ENCODE data around the gene ZNF14. TPM values are rescaled to one million over a fixed set of nuclear protein-coding genes. Genes with fewer than 3 reads are reported as not detected.

Gene ZNF14
- total and polyA plus RNA-seq, 9 of the 15 experiments (the other 6 are each of a cell fraction or from before 2014, with no cell fraction given), result 1.9 to 7.0 (median 4.0) TPM

DNA sequence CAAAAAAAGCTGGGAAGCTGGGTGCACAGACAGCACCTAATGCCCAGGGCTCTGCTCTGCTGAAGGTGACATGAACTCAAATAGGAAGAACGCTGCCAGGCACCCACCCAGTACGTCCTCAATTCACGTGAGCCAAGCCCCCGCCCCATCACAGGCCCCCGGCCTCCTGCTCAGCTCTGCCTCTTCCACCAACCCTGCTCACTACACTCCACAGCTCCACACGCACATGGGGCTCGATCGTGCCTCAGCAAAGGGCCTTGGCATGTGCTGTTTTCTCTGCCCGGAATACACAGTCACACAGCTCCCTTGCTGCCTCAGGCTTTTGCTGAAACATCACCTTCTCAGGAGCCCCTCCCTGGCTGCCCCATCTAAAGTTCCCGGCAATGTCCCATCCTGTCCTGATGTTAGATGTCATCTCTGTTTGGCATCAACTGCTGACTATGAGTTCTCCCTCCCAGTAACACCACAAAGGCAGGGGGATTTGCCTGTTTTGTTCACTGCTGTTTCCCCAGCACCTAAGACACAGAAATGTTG lies 71.7 kb downstream of the ZNF14 start:
- 90% methylated on average over 10 of the region's 10 CpGs for WGBS (ENCODE audit: insufficient coverage, low coverage, missing lambda C conversion rate)
- H4K20me1 ChIP-seq (replicated peaks; ENCODE audit: control insufficient read depth, insufficient read depth, low read length), result peaks cover 9% of the 10 kb centered on the region; the same call in 1 of the 2 replicates
- in situ Hi-C loops (cut with MboI), result no loop called here
- no peak overlapping the region for H2AFZ ChIP-seq (ENCODE audit: low read depth, low read length)
- H3K79me2 ChIP-seq (ENCODE audit: control insufficient read depth, insufficient read depth, low read length), result peaks cover 36% of the 10 kb centered on the region
- FAIRE-seq (no peak), DNase-seq (ENCODE audit: extremely low read depth in 1 of 4, low spot score in 3 of 4) (no peak), ATAC-seq (no peak)
- TF ChIP-seq, protein P1, sequence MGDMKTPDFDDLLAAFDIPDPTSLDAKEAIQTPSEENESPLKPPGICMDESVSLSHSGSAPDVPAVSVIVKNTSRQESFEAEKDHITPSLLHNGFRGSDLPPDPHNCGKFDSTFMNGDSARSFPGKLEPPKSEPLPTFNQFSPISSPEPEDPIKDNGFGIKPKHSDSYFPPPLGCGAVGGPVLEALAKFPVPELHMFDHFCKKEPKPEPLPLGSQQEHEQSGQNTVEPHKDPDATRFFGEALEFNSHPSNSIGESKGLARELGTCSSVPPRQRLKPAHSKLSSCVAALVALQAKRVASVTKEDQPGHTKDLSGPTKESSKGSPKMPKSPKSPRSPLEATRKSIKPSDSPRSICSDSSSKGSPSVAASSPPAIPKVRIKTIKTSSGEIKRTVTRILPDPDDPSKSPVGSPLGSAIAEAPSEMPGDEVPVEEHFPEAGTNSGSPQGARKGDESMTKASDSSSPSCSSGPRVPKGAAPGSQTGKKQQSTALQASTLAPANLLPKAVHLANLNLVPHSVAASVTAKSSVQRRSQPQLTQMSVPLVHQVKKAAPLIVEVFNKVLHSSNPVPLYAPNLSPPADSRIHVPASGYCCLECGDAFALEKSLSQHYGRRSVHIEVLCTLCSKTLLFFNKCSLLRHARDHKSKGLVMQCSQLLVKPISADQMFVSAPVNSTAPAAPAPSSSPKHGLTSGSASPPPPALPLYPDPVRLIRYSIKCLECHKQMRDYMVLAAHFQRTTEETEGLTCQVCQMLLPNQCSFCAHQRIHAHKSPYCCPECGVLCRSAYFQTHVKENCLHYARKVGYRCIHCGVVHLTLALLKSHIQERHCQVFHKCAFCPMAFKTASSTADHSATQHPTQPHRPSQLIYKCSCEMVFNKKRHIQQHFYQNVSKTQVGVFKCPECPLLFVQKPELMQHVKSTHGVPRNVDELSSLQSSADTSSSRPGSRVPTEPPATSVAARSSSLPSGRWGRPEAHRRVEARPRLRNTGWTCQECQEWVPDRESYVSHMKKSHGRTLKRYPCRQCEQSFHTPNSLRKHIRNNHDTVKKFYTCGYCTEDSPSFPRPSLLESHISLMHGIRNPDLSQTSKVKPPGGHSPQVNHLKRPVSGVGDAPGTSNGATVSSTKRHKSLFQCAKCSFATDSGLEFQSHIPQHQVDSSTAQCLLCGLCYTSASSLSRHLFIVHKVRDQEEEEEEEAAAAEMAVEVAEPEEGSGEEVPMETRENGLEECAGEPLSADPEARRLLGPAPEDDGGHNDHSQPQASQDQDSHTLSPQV (IDR thresholded peaks at IDR 0.05), result no peak
- peak; percentile 43; the same call in 1 of the 2 replicates for TF ChIP-seq POLR2G (IDR thresholded peaks at IDR 0.05; ENCODE audit: low read depth, low read length)
- TF ChIP-seq, protein P2, sequence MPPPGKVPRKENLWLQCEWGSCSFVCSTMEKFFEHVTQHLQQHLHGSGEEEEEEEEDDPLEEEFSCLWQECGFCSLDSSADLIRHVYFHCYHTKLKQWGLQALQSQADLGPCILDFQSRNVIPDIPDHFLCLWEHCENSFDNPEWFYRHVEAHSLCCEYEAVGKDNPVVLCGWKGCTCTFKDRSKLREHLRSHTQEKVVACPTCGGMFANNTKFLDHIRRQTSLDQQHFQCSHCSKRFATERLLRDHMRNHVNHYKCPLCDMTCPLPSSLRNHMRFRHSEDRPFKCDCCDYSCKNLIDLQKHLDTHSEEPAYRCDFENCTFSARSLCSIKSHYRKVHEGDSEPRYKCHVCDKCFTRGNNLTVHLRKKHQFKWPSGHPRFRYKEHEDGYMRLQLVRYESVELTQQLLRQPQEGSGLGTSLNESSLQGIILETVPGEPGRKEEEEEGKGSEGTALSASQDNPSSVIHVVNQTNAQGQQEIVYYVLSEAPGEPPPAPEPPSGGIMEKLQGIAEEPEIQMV (tag; conservative IDR thresholded peaks at IDR 0.05; ENCODE audit: low read depth), result no peak
- no peak for TF ChIP-seq LARP7 (IDR thresholded peaks at IDR 0.05)
- 0 out of 2 replicates have a peak, but pooled peaks have one; percentile 12 for TF ChIP-seq RBFOX2 (IDR thresholded peaks at IDR 0.05; ENCODE audit: low read depth, low read length)
- H3K4me2 ChIP-seq (ENCODE audit: insufficient read depth, low read length), result peak overlapping the region; percentile 99; the same call in 1 of the 2 replicates
- no peaks in the 10 kb centered on the region for H3K9me1 ChIP-seq (ENCODE audit: control insufficient read depth, insufficient read depth, low read length)
- POLR2A ChIA-PET, result interaction anchor here (0.8 to 5.0 kb wide), 4 partner anchors 10 to 239 kb away, joined by 3 to 40 read pairs (median 5); partner anchors contain the start of gene ZNF93
- H3K4me1 ChIP-seq (replicated peaks in 1 of 2; ENCODE audit: control insufficient read depth in 2 of 2, insufficient read depth in 2 of 2, low read length in 2 of 2), result peaks cover 10 to 36% of the 10 kb centered on the region in 2 experiments; a peak in 4 of 5 replicates
- peaks cover 52% of the 10 kb centered on the region for H3K36me3 ChIP-seq (ENCODE audit: control insufficient read depth, insufficient read depth, low read length)
- no peaks in the 10 kb centered on the region; the same call in 1 of the 2 replicates for H3K9me3 ChIP-seq (replicated peaks; ENCODE audit: control insufficient read depth, insufficient read depth, low read depth, low read length)
- no peaks in the 10 kb centered on the region for H3K27me3 ChIP-seq (ENCODE audit: control insufficient read depth in 2 of 2, insufficient read depth in 2 of 2, low read length in 2 of 2)
- CTCF ChIA-PET (ENCODE audit: low intra/inter-chr PET ratio), result no interaction called here
- intact Hi-C loops (cut with micrococcal nuclease), result loop anchor here (10.0 kb wide), 1 partner anchor 74 kb away; the partner anchor contains the start of gene ZNF14
- H3K27ac ChIP-seq (ENCODE audit: extremely low read depth, low read depth, low read length), result no peak overlapping the region
- BruUV-seq (replicated peaks), result no TSS peak
- no peak overlapping the region for H3K4me3 ChIP-seq
- H3K9ac ChIP-seq (ENCODE audit: insufficient read depth in 1 of 2, low read depth in 2 of 2, low read length in 2 of 2), result peak overlapping the region in 1 of 2 experiments; percentile 95; a peak in 2 of 4 replicates

Small RNAs within 50 kb of the gene (small RNA-seq; reads per million reads assigned to genes)
- gene AC011458.2 (not detected), gene AC011477.5 (not detected)

Other genes with a start within 250 kb of the ZNF14 start
Only the 7 nearest of the 12 such genes appear.
- 1.2 and 2.2 TPM in 2 replicates for gene PBX4, start 114.4 kb downstream of the ZNF14 start, total RNA-seq (2014; rRNA removed)
- gene PBX4, start 114.4 kb downstream of the ZNF14 start, total RNA-seq (2014; rRNA removed; fragmentation: Illumina TruSeq; extraction: Trizol), result 0.73 and 0.86 TPM in 2 replicates
- 2.0 and 2.1 TPM in 2 replicates for gene PBX4, start 114.4 kb downstream of the ZNF14 start, total RNA-seq (2015; rRNA removed; fragmentation: Illumina TruSeq; extraction: Trizol)
- gene PBX4, start 114.4 kb downstream of the ZNF14 start, total RNA-seq (2021), result 2.0 and 2.1 TPM in 2 replicates
- 2.7 and 3.1 TPM in 2 replicates for gene PBX4, start 114.4 kb downstream of the ZNF14 start, polyA plus RNA-seq (2011; rRNA removed)
- 0.92 and 2.5 TPM in 2 replicates for gene PBX4, start 114.4 kb downstream of the ZNF14 start, polyA plus RNA-seq (2014; fragmentation: Illumina TruSeq; extraction: Trizol)
- gene PBX4, start 114.4 kb downstream of the ZNF14 start, polyA plus RNA-seq (2014; fragmentation: Nextera tagmentation; extraction: Ambion mirVana), result under 1 TPM in 1 of 2 experiments, not detected in 1; 0.11 TPM
- gene PBX4, start 114.4 kb downstream of the ZNF14 start, polyA plus RNA-seq (2014; rRNA removed), result 3.8 and 5.9 TPM in 2 replicates
- gene LPAR2, start 104.9 kb downstream of the ZNF14 start, total RNA-seq (2014; rRNA removed), result 2.3 and 3.3 TPM in 2 replicates
- gene LPAR2, start 104.9 kb downstream of the ZNF14 start, total RNA-seq (2014; rRNA removed; fragmentation: Illumina TruSeq; extraction: Trizol), result 1.8 and 1.9 TPM in 2 replicates
- gene LPAR2, start 104.9 kb downstream of the ZNF14 start, total RNA-seq (2015; rRNA removed; fragmentation: Illumina TruSeq; extraction: Trizol), result 4.0 and 4.4 TPM in 2 replicates
- gene LPAR2, start 104.9 kb downstream of the ZNF14 start, total RNA-seq (2021), result 7.0 and 10.3 TPM in 2 replicates
- 4.4 and 9.4 TPM in 2 replicates for gene LPAR2, start 104.9 kb downstream of the ZNF14 start, polyA plus RNA-seq (2011; rRNA removed)
- gene LPAR2, start 104.9 kb downstream of the ZNF14 start, polyA plus RNA-seq (2014; fragmentation: Illumina TruSeq; extraction: Trizol), result 6.5 and 7.8 TPM in 2 replicates
- gene LPAR2, start 104.9 kb downstream of the ZNF14 start, polyA plus RNA-seq (2014; fragmentation: Nextera tagmentation; extraction: Ambion mirVana), result under 1 TPM; 0.63 TPM
- 8.1 and 13.8 TPM in 2 replicates for gene LPAR2, start 104.9 kb downstream of the ZNF14 start, polyA plus RNA-seq (2014; rRNA removed)
- 9.9 and 12.6 TPM in 2 replicates for gene GMIP, start 89.5 kb downstream of the ZNF14 start, total RNA-seq (2014; rRNA removed)
- gene GMIP, start 89.5 kb downstream of the ZNF14 start, total RNA-seq (2014; rRNA removed; fragmentation: Illumina TruSeq; extraction: Trizol), result 2.2 and 3.9 TPM in 2 replicates
- 3.2 and 3.3 TPM in 2 replicates for gene GMIP, start 89.5 kb downstream of the ZNF14 start, total RNA-seq (2015; rRNA removed; fragmentation: Illumina TruSeq; extraction: Trizol)
- 13.5 and 15.8 TPM in 2 replicates for gene GMIP, start 89.5 kb downstream of the ZNF14 start, total RNA-seq (2021)
- 2.9 and 5.1 TPM in 2 replicates for gene GMIP, start 89.5 kb downstream of the ZNF14 start, polyA plus RNA-seq (2011; rRNA removed)
- 5.4 and 6.3 TPM in 2 replicates for gene GMIP, start 89.5 kb downstream of the ZNF14 start, polyA plus RNA-seq (2014; fragmentation: Illumina TruSeq; extraction: Trizol)
- under 1 TPM; 0.14 to 0.38 TPM for gene GMIP, start 89.5 kb downstream of the ZNF14 start, polyA plus RNA-seq (2014; fragmentation: Nextera tagmentation; extraction: Ambion mirVana)
- gene GMIP, start 89.5 kb downstream of the ZNF14 start, polyA plus RNA-seq (2014; rRNA removed), result 6.8 and 12.5 TPM in 2 replicates
- gene ATP13A1, start 69.4 kb downstream of the ZNF14 start, total RNA-seq (2014; rRNA removed), result 32.5 and 41.6 TPM in 2 replicates
- gene ATP13A1, start 69.4 kb downstream of the ZNF14 start, total RNA-seq (2014; rRNA removed; fragmentation: Illumina TruSeq; extraction: Trizol), result 20.1 and 21.6 TPM in 2 replicates
- gene ATP13A1, start 69.4 kb downstream of the ZNF14 start, total RNA-seq (2015; rRNA removed; fragmentation: Illumina TruSeq; extraction: Trizol), result 19.6 and 21.8 TPM in 2 replicates
- 68.0 and 83.8 TPM in 2 replicates for gene ATP13A1, start 69.4 kb downstream of the ZNF14 start, total RNA-seq (2021)
- gene ATP13A1, start 69.4 kb downstream of the ZNF14 start, polyA plus RNA-seq (2011; rRNA removed), result 23.1 and 45.6 TPM in 2 replicates
- 27.9 and 46.9 TPM in 2 replicates for gene ATP13A1, start 69.4 kb downstream of the ZNF14 start, polyA plus RNA-seq (2014; fragmentation: Illumina TruSeq; extraction: Trizol)
- gene ATP13A1, start 69.4 kb downstream of the ZNF14 start, polyA plus RNA-seq (2014; fragmentation: Nextera tagmentation; extraction: Ambion mirVana), result 1 to 10 TPM in 1 of 2 experiments, under 1 TPM in 1; 0.90 to 1.8 TPM
- 49.2 and 58.9 TPM in 2 replicates for gene ATP13A1, start 69.4 kb downstream of the ZNF14 start, polyA plus RNA-seq (2014; rRNA removed)
- 9.5 and 10.6 TPM in 2 replicates for gene ZNF101, start 64.3 kb downstream of the ZNF14 start, total RNA-seq (2014; rRNA removed)
- 19.3 and 19.8 TPM in 2 replicates for gene ZNF101, start 64.3 kb downstream of the ZNF14 start, total RNA-seq (2014; rRNA removed; fragmentation: Illumina TruSeq; extraction: Trizol)
- gene ZNF101, start 64.3 kb downstream of the ZNF14 start, total RNA-seq (2015; rRNA removed; fragmentation: Illumina TruSeq; extraction: Trizol), result 14.6 and 14.7 TPM in 2 replicates
- 13.1 and 17.5 TPM in 2 replicates for gene ZNF101, start 64.3 kb downstream of the ZNF14 start, total RNA-seq (2021)
- gene ZNF101, start 64.3 kb downstream of the ZNF14 start, polyA plus RNA-seq (2011; rRNA removed), result 14.9 and 20.3 TPM in 2 replicates
- gene ZNF101, start 64.3 kb downstream of the ZNF14 start, polyA plus RNA-seq (2014; fragmentation: Illumina TruSeq; extraction: Trizol), result 10.6 and 11.1 TPM in 2 replicates
- gene ZNF101, start 64.3 kb downstream of the ZNF14 start, polyA plus RNA-seq (2014; fragmentation: Nextera tagmentation; extraction: Ambion mirVana), result 10 to 100 TPM in 1 of 2 experiments, 1 to 10 TPM in 1; 9.6 to 11.8 TPM
- 8.6 and 12.4 TPM in 2 replicates for gene ZNF101, start 64.3 kb downstream of the ZNF14 start, polyA plus RNA-seq (2014; rRNA removed)
- gene ZNF506, start 88.6 kb upstream of the ZNF14 start, total RNA-seq (2014; rRNA removed), result 0.04 TPM in 1 of 2 replicates, not detected in the other
- gene ZNF506, start 88.6 kb upstream of the ZNF14 start, total RNA-seq (2014; rRNA removed; fragmentation: Illumina TruSeq; extraction: Trizol), result 0.18 and 0.19 TPM in 2 replicates
- 0.11 and 0.15 TPM in 2 replicates for gene ZNF506, start 88.6 kb upstream of the ZNF14 start, total RNA-seq (2015; rRNA removed; fragmentation: Illumina TruSeq; extraction: Trizol)
- 0.27 and 0.31 TPM in 2 replicates for gene ZNF506, start 88.6 kb upstream of the ZNF14 start, total RNA-seq (2021)
- gene ZNF506, start 88.6 kb upstream of the ZNF14 start, polyA plus RNA-seq (2011; rRNA removed), result 0.11 TPM in 1 of 2 replicates, not detected in the other
- gene ZNF506, start 88.6 kb upstream of the ZNF14 start, polyA plus RNA-seq (2014; fragmentation: Illumina TruSeq; extraction: Trizol), result 0.03 and 0.24 TPM in 2 replicates
- under 1 TPM; 0.14 to 0.44 TPM for gene ZNF506, start 88.6 kb upstream of the ZNF14 start, polyA plus RNA-seq (2014; fragmentation: Nextera tagmentation; extraction: Ambion mirVana)
- not detected in 2 replicates for gene ZNF506, start 88.6 kb upstream of the ZNF14 start, polyA plus RNA-seq (2014; rRNA removed)
- gene ZNF253, start 132.8 kb upstream of the ZNF14 start, total RNA-seq (2014; rRNA removed), result 5.6 and 6.0 TPM in 2 replicates
- 12.6 and 13.0 TPM in 2 replicates for gene ZNF253, start 132.8 kb upstream of the ZNF14 start, total RNA-seq (2014; rRNA removed; fragmentation: Illumina TruSeq; extraction: Trizol)
- 11.3 and 14.3 TPM in 2 replicates for gene ZNF253, start 132.8 kb upstream of the ZNF14 start, total RNA-seq (2015; rRNA removed; fragmentation: Illumina TruSeq; extraction: Trizol)
- gene ZNF253, start 132.8 kb upstream of the ZNF14 start, total RNA-seq (2021), result 7.5 and 8.0 TPM in 2 replicates
- gene ZNF253, start 132.8 kb upstream of the ZNF14 start, polyA plus RNA-seq (2011; rRNA removed), result 7.2 and 8.1 TPM in 2 replicates
- gene ZNF253, start 132.8 kb upstream of the ZNF14 start, polyA plus RNA-seq (2014; fragmentation: Illumina TruSeq; extraction: Trizol), result 11.7 and 14.4 TPM in 2 replicates
- gene ZNF253, start 132.8 kb upstream of the ZNF14 start, polyA plus RNA-seq (2014; fragmentation: Nextera tagmentation; extraction: Ambion mirVana), result 1 to 10 TPM; 4.0 to 6.9 TPM
- gene ZNF253, start 132.8 kb upstream of the ZNF14 start, polyA plus RNA-seq (2014; rRNA removed), result 7.4 TPM in 2 replicates

Data from K562 (cell line).